Common myeloid progenitor, CD34-positive (primary cell): Measurements from ENCODE around the gene FHAD1.

ENCODE experiments used
- CTCF ChIA-PET: fragments of 350-600 bp; sonication (Branson Sonifier 250); formaldehyde crosslinking; loops from one replicate; lab custom pipeline; 2021; ENCODE audit warnings: antibody characterized with exemption; lab: Charles Lee
- POLR2A ChIA-PET: fragments of 350-600 bp; sonication (Branson Sonifier 250); formaldehyde crosslinking; loops from one replicate; lab custom pipeline; 2021; ENCODE audit warnings: antibody characterized with exemption; lab: Charles Lee
- DNase-seq, 3 donors: peaks; one replicate each; pipeline versions ENCODE4 v3.0.0 to v3.0.0-alpha.2; 2013
- H3K27ac ChIP-seq, 2 experiments: 1 replicate in 1 of 2; 2 replicates in 1 of 2; pipeline ENCODE4 v1.7.0; 2013; ENCODE audit warnings: inconsistent platforms in 2 of 2, low read length in 2 of 2, mild to moderate bottlenecking in 2 of 2, low read depth in 1 of 2, moderate library complexity in 1 of 2; ENCODE audit not compliant: severe bottlenecking in 2 of 2, insufficient read depth in 1 of 2, poor library complexity in 1 of 2
- H3K27me3 ChIP-seq, 5 experiments: replicated peaks in 2 of 5; 1 replicate in 3 of 5; 2 replicates in 2 of 5; pipeline versions ENCODE4 v1.6.1 to v1.7.0; 2013; ENCODE audit warnings: low read length in 4 of 5, mild to moderate bottlenecking in 2 of 5, moderate library complexity in 2 of 5, inconsistent platforms in 1 of 5; ENCODE audit not compliant: insufficient read depth in 5 of 5, control insufficient read depth in 4 of 5
- H3K36me3 ChIP-seq, 4 experiments: 1 replicate in 2 of 4; 2 replicates in 2 of 4; pipeline versions ENCODE4 v1.6.1 to v1.7.0; 2013; ENCODE audit warnings: low read length in 3 of 4, control low read depth in 1 of 4, mild to moderate bottlenecking in 1 of 4; ENCODE audit not compliant: control insufficient read depth in 4 of 4, insufficient read depth in 4 of 4
- H3K4me1 ChIP-seq, 4 experiments: 1 replicate in 3 of 4; 2 replicates in 1 of 4; pipeline versions ENCODE4 v1.6.1 to v1.7.1; 2013; ENCODE audit warnings: low read length in 3 of 4, mild to moderate bottlenecking in 3 of 4, control low read depth in 1 of 4, inconsistent platforms in 1 of 4, moderate library complexity in 1 of 4; ENCODE audit not compliant: control insufficient read depth in 4 of 4, insufficient read depth in 4 of 4; ENCODE audit errors: control extremely low read depth in 1 of 4
- H3K4me3 ChIP-seq, 7 experiments: 1 replicate in 4 of 7; 2 replicates in 3 of 7; pipeline versions ENCODE4 v1.5.1 to v1.7.0; 2013; ENCODE audit warnings: mild to moderate bottlenecking in 7 of 7, low read length in 6 of 7, moderate library complexity in 6 of 7, inconsistent platforms in 2 of 7, low read depth in 2 of 7, control low read depth in 1 of 7; ENCODE audit not compliant: insufficient read depth in 4 of 7, control insufficient read depth in 1 of 7; ENCODE audit errors: extremely low read depth in 1 of 7
- H3K9me3 ChIP-seq, 5 experiments: 1 replicate in 4 of 5; 2 replicates in 1 of 5; pipeline versions ENCODE4 v1.6.1 to v1.7.1; 2013; ENCODE audit warnings: low read length in 4 of 5, mild to moderate bottlenecking in 2 of 5, inconsistent platforms in 1 of 5, low read depth in 1 of 5, moderate library complexity in 1 of 5; ENCODE audit not compliant: control insufficient read depth in 4 of 5, insufficient read depth in 2 of 5; ENCODE audit errors: control extremely low read depth in 1 of 5
- WGBS: methylation state at CpG from one replicate; pipeline ENCODE4 v1.1.5; 2013; ENCODE audit not compliant: insufficient coverage; 5-methylcytosine and 5-hydroxymethylcytosine counted together

The FHAD1 gene

DNA sequence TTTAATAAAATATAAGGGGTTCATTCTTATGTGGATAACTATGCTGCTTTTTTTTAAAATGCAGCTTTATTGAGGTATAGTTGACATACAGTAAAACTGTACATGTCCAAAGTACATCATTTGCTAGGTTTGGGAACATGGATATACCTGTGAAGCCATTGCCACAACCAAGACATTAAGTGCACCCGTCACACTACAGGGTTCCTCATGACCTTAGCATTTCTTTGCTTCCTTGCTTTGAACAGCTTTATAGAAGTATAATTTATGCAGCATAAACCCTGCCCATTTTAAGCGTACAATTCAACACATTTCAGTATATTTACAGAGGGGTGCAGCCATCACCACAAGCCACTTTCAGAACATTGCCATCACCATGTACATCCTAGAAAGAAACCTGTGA, 26.3 kb downstream of the FHAD1 start:
- no peaks in the 10 kb centered on the region for H3K36me3 ChIP-seq
- H3K9me3 ChIP-seq = no peaks in the 10 kb centered on the region
- no peak for DNase-seq
- H3K4me1 ChIP-seq = peaks cover 0 to 4% (median 3%) of the 10 kb centered on the region in 4 experiments
- no peak overlapping the region for H3K27ac ChIP-seq
- ChIA-PET POLR2A (no interaction called here), CTCF (interaction anchor here (1.1 to 7.8 kb wide), 9 partner anchors 8 to 145 kb away, joined by 3 to 86 read pairs (median 7); partner anchors contain the start of genes FHAD1 and TMEM51)
- 100% methylated on average over 2 of the region's 2 CpGs for WGBS
- H3K27me3 ChIP-seq = peaks cover 0 to 8% (median 0%) of the 10 kb centered on the region in 5 experiments
- H3K4me3 ChIP-seq = no peak overlapping the region

DNA sequence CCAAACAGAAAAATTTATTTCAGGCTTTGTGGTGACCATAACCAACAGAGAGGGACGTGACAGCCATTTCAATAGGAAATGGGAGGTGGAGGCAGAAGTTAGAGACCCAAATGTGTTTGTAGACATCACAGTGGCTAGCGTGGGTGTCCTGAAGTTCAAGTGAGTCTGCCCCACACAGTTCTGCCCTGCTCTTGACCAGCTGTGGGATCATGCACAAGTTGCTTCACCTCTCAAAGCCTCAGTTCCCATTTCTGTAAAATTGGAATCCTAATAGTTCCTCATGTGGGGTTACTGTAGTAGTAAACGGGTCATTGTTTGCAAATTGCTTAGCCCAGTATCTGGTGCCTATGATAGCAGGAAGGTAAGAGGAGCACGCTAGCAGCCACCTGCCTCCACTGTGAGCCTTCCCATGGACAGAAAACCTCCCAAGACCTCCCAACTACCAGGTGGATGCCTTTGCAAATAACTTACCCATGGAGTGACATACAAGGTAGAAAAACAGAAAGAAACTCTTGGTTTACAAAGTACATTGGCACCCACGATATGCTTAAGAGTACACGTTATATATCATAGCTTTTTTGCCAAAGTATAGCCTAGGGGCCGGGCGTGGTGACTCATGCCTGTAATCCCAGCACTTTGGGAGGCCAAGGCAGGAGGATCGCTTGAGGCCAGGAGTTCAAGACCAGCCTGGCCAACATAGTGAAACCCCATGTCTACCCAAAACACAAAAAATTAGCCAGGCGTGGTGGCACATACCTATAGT, 29.1 kb downstream of the FHAD1 start:
- H3K27ac ChIP-seq = no peak overlapping the region
- POLR2A ChIA-PET = no interaction called here
- peaks cover 0 to 4% (median 3%) of the 10 kb centered on the region in 4 experiments for H3K4me1 ChIP-seq
- DNase-seq = no peak
- no peaks in the 10 kb centered on the region for H3K9me3 ChIP-seq
- CTCF ChIA-PET = interaction anchor here (0.8 to 7.8 kb wide), 4 partner anchors 12 to 148 kb away, joined by 3 to 86 read pairs (median 38); partner anchors contain the start of gene TMEM51
- WGBS = 96% methylated on average over 8 of the region's 10 CpGs
- H3K4me3 ChIP-seq = no peak overlapping the region
- peaks cover 0 to 8% (median 0%) of the 10 kb centered on the region in 5 experiments for H3K27me3 ChIP-seq
- H3K36me3 ChIP-seq = no peaks in the 10 kb centered on the region

DNA sequence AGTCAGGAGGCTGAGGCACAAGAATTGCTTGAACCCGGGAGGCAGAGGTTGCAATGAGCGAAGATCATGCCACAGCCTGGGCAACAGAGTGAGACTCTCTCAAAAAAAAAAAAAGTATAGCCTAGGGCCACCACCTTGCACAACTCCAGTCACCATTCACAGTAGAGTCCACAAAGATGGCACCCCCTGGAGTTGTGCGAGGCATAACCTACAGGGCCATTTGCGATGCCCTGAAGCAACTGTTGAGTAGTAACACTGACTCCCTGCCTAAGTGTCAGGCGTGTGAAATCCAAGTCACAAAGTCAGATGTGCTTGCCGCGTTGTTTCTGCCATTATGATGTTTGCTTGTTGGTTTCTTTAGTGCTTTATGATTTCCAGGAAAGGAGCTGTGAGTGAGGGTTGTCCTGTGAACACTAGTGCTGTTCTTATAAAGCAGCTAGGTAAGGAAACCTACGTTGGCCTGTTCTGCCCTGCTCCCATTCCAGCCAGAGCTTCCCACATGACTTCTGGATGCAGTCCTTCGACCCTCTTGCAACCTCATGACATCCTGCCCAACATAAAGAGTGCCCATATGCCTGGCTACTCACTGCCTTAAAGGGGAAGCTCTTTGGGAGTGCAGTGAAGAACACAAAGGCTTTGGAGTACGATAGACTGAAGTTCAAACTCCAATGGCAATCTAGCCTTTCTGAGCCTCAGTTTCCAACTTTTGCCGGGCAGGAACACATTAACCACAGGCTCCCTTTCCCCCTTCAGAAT, 29.8 kb downstream of the FHAD1 start:
- WGBS = 94% methylated on average over 10 of the region's 11 CpGs
- Histone ChIP-seq H3K27ac (no peak overlapping the region), H3K36me3 (no peaks in the 10 kb centered on the region), H3K4me1 (peaks cover 0 to 4% (median 3%) of the 10 kb centered on the region in 4 experiments), H3K9me3 (no peaks in the 10 kb centered on the region), H3K27me3 (peaks cover 0 to 8% (median 0%) of the 10 kb centered on the region in 5 experiments), H3K4me3 (no peak overlapping the region)
- no peak for DNase-seq
- POLR2A ChIA-PET = no interaction called here
- CTCF ChIA-PET = interaction anchor here (0.8 kb wide), 1 partner anchor 11 kb away, joined by 3 read pairs; no protein-coding TSS in a partner anchor

DNA sequence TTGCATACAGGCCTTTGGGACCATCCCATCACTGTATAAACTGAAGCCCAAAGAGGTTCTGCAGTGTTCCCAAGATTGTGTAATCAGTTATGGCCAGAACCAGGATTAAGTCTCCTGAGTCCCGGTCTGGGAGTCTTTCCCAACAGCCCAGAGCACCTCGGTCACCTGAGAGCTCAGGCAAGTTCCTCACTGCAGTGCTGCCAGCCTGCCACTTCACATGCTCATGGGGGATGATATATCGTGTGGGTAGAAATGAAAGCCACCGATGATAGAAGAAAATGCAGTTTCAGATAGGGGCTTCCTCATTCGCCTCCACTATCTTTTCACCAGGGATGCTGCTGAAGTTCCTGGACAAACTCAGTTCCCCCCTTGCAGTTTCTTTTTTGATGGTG, 30.4 kb downstream of the FHAD1 start:
- no peaks in the 10 kb centered on the region for H3K9me3 ChIP-seq
- no peak overlapping the region for H3K4me3 ChIP-seq
- no peak for DNase-seq
- H3K27me3 ChIP-seq = peaks cover 0 to 3% (median 0%) of the 10 kb centered on the region in 5 experiments
- WGBS = 93% methylated on average over 3 of the region's 5 CpGs
- POLR2A ChIA-PET = no interaction called here
- H3K4me1 ChIP-seq = peaks cover 0 to under 1% (median 0%) of the 10 kb centered on the region in 4 experiments
- no peaks in the 10 kb centered on the region for H3K36me3 ChIP-seq
- no peak overlapping the region for H3K27ac ChIP-seq
- CTCF ChIA-PET = no interaction called here

DNA sequence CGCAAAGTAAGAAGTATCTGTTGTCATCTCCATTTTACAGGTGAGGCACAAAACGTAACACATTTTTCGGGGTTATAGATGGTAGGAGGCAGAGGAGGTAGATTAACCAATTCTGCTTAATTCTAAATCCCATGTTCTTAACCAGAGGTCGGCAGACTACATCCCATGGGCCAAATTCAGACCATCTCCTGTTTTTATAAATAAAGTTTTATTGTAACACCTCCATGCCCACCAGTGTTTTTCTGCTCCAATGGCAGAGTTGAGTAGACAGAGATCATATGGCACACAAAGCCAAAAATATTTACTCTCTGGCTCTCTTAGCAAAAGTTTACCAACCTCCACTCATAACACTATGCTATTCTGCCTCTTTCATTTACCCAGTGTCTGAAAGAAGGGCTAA, 30.9 kb downstream of the FHAD1 start:
- Histone ChIP-seq H3K36me3 (no peaks in the 10 kb centered on the region), H3K4me1 (no peaks in the 10 kb centered on the region), H3K9me3 (no peaks in the 10 kb centered on the region), H3K4me3 (no peak overlapping the region), H3K27ac (no peak overlapping the region), H3K27me3 (peaks cover 0 to 3% (median 0%) of the 10 kb centered on the region in 5 experiments)
- no peak for DNase-seq
- 86% methylated on average over 2 of the region's 4 CpGs for WGBS
- ChIA-PET POLR2A (no interaction called here), CTCF (no interaction called here)

DNA sequence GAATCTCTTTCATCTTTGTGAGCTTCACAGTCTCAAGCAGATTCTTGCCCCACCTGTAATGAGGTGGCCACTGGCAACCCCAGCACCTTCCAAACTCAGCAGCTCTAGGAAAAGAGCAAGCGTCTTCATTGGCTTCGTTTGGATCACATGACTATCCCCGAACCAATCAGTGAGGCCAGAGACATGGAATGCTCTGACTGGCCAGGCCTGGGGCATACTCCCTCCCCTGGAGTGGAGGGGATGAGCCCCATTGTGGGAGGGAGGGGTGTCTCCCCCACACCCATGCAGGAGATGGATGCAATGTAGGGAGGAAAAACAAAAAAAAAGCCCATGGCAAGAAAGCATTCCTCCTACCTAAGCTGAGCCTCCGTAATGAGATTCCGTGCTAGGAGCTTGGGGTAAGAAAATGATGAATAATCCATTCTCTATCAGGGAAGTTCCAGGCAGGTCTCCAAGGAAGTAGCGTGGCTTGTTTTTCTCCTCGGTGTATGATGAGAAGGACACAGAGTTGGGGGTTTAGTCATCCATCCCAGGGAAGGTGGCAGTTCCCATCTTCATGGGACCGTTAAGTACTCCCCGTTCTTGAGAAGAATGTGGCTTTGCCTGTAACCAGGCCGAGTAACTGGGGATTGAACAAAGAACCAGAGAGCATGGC, 32.7 kb downstream of the FHAD1 start:
- no peak for DNase-seq
- no peaks in the 10 kb centered on the region for H3K4me1 ChIP-seq
- ChIA-PET POLR2A (no interaction called here), CTCF (interaction anchor here (0.6 kb wide), 1 partner anchor 140 kb away, joined by 3 read pairs; no protein-coding TSS in a partner anchor)
- no peak overlapping the region for H3K27ac ChIP-seq
- H3K36me3 ChIP-seq = no peaks in the 10 kb centered on the region
- H3K9me3 ChIP-seq = no peaks in the 10 kb centered on the region
- no peak overlapping the region for H3K4me3 ChIP-seq
- WGBS = 99% methylated on average over 8 of the region's 10 CpGs
- no peaks in the 10 kb centered on the region for H3K27me3 ChIP-seq
